OCI-LY7 (cell line): ENCODE data around the gene GDAP2. TPM values are rescaled to one million over a fixed set of nuclear protein-coding genes. Genes with fewer than 3 reads are reported as not detected.

ENCODE experiments used
- BruUV-seq: library from RNA; stranded (reverse); fragments of 400-500 nt; replicated peaks from 2 replicates; lab custom pipeline; 2021; lab: Mats Ljungman, UMichigan
- CTCF ChIA-PET: fragments of 300-600 bp; sonication (Branson Sonifier 250); formaldehyde crosslinking; loops from one replicate; lab custom pipeline; 2022; ENCODE audit warnings: antibody characterized with exemption; ENCODE audit not compliant: unreplicated experiment; lab: Charles Lee
- POLR2A ChIA-PET: fragments of 300-600 bp; sonication (Branson Sonifier 250); formaldehyde crosslinking; loops from one replicate; lab custom pipeline; 2022; ENCODE audit warnings: antibody characterized with exemption; lab: Charles Lee
- DNase-seq: peaks from one replicate; pipeline ENCODE4 v3.0.0-alpha.2; 2015; ENCODE audit warnings: low spot score
- H2AFZ ChIP-seq: fragments of 200-600 bp; sonication (generic), shearing (Covaris generic); 2 replicates; pipeline ENCODE4 v1.6.1; 2014; ENCODE audit warnings: mild to moderate bottlenecking, antibody characterized with exemption, low read length, moderate library complexity
- H3K27ac ChIP-seq: fragments of 200-600 bp; sonication (generic); 2 replicates; pipeline ENCODE4 v1.5.1; 2014; ENCODE audit warnings: mixed run types, low read depth, mild to moderate bottlenecking, moderate library complexity, low read length, inconsistent platforms; ENCODE audit not compliant: poor library complexity, severe bottlenecking
- H3K36me3 ChIP-seq: fragments of 200-600 bp; sonication (generic); 2 replicates; pipeline ENCODE4 v1.6.1; 2014; ENCODE audit warnings: mild to moderate bottlenecking, antibody characterized with exemption, low read length, moderate library complexity, mixed read lengths; ENCODE audit not compliant: insufficient read depth
- H3K4me1 ChIP-seq: fragments of 200-600 bp; sonication (generic); 2 replicates; pipeline ENCODE4 v1.5.1; 2014; ENCODE audit warnings: mild to moderate bottlenecking, low read length; ENCODE audit not compliant: insufficient read depth, poor library complexity, severe bottlenecking
- H3K4me2 ChIP-seq: fragments of 200-600 bp; sonication (generic); 2 replicates; pipeline ENCODE4 v1.6.1; 2014; ENCODE audit warnings: mild to moderate bottlenecking, low read length
- H3K4me3 ChIP-seq: fragments of 200-600 bp; sonication (generic); 2 replicates; pipeline ENCODE4 v1.5.1; 2014; ENCODE audit warnings: mild to moderate bottlenecking, low read depth, low read length; ENCODE audit not compliant: poor library complexity, severe bottlenecking
- H3K79me2 ChIP-seq: fragments of 200-600 bp; sonication (generic); 2 replicates; pipeline ENCODE4 v1.6.1; 2016; ENCODE audit warnings: low read depth, mild to moderate bottlenecking, low read length, moderate library complexity, mixed read lengths; ENCODE audit not compliant: insufficient read depth
- H3K9me2 ChIP-seq: fragments of 200-600 bp; sonication (generic); 2 replicates; pipeline ENCODE4 v1.6.1; 2016; ENCODE audit warnings: mild to moderate bottlenecking, low read length, mixed read lengths; ENCODE audit not compliant: insufficient read depth
- H3K9me3 ChIP-seq: fragments of 200-600 bp; sonication (generic); 2 replicates; pipeline ENCODE4 v1.6.1; 2014; ENCODE audit warnings: mild to moderate bottlenecking, mixed run types, low read length, mixed read lengths
- H4K20me1 ChIP-seq: fragments of 200-600 bp; sonication (generic); 2 replicates; pipeline ENCODE4 v1.6.1; 2014; ENCODE audit warnings: mild to moderate bottlenecking, antibody characterized with exemption, low read length, moderate library complexity, mixed read lengths; ENCODE audit not compliant: insufficient read depth
- EZH2phosphoT487 ChIP-seq: fragments of 200-600 bp; sonication (generic); IDR thresholded peaks from 2 replicates; pipeline ENCODE4 v1.6.1; 2018; ENCODE audit warnings: low read depth, borderline replicate concordance, mild to moderate bottlenecking, mixed run types, antibody characterized with exemption, low read length, moderate library complexity, mixed read lengths
- intact Hi-C: fragments of 100-400 bp; cut with micrococcal nuclease; formaldehyde crosslinking; loops from one replicate; pipeline ENCODE4 v1.10.0; 2022; ENCODE audit not compliant: unreplicated experiment
- total RNA-seq, 2 experiments: library from RNA; depleted of rRNA in 1 of 2; stranded (reverse); fragments of >200 nt in 1 of 2; shearing (Covaris generic) in 1 of 2; gene quantifications; 2 replicates each; pipeline ENCODE4 v1.2.3, GENCODE V29; 2014 to 2022
- TF ChIP-seq, protein P1 (sequence below): fragments of 200-600 bp; sonication (generic); conservative IDR thresholded peaks from 2 replicates; pipeline ENCODE4 v1.5.1; 2014; ENCODE audit warnings: mild to moderate bottlenecking, antibody characterized with exemption, low read length, moderate library complexity, mixed read lengths

The GDAP2 gene
- total RNA-seq, 2 experiments from 2014 or later, result 13.9 to 26.8 TPM

DNA sequence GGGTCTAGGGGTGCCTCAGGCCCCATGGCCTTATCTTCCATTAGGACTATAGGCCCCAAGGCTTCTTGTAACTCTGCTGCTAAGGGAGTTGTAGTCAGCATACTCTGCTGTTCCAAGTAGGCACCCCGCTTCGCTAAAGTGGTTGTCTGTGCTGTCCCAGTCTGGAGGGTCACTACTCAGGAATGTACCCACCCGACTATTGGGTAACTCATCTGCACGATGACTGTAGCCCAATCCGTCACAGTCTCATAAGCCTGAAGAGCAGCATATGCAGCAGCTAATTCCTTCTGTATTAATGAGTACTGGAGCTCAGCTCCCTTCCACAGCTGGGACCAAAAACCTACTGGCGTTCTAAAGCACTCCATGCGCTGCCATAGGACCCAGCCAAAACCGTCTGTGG, 111.0 kb downstream of the GDAP2 start:
- DNase-seq, result no peak
- Histone ChIP-seq H3K36me3 (no peaks in the 10 kb centered on the region), H4K20me1 (no peaks in the 10 kb centered on the region), H3K9me2 (no peaks in the 10 kb centered on the region), H3K27ac (no peak overlapping the region), H3K79me2 (no peaks in the 10 kb centered on the region), H2AFZ (no peak overlapping the region), H3K9me3 (peaks cover 10% of the 10 kb centered on the region; the same call in 1 of the 2 replicates), H3K4me1 (no peaks in the 10 kb centered on the region), H3K4me3 (no peak overlapping the region), H3K4me2 (no peak overlapping the region)
- no TSS peak for BruUV-seq
- intact Hi-C loops, result no loop called here
- CTCF ChIA-PET, result no interaction called here
- POLR2A ChIA-PET, result interaction anchor here (0.9 kb wide), 1 partner anchor 40 kb away, joined by 3 read pairs; no protein-coding TSS in a partner anchor
- TF ChIP-seq, protein P1, sequence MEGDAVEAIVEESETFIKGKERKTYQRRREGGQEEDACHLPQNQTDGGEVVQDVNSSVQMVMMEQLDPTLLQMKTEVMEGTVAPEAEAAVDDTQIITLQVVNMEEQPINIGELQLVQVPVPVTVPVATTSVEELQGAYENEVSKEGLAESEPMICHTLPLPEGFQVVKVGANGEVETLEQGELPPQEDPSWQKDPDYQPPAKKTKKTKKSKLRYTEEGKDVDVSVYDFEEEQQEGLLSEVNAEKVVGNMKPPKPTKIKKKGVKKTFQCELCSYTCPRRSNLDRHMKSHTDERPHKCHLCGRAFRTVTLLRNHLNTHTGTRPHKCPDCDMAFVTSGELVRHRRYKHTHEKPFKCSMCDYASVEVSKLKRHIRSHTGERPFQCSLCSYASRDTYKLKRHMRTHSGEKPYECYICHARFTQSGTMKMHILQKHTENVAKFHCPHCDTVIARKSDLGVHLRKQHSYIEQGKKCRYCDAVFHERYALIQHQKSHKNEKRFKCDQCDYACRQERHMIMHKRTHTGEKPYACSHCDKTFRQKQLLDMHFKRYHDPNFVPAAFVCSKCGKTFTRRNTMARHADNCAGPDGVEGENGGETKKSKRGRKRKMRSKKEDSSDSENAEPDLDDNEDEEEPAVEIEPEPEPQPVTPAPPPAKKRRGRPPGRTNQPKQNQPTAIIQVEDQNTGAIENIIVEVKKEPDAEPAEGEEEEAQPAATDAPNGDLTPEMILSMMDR, result no peak
- no peak for TF ChIP-seq EZH2phosphoT487

DNA sequence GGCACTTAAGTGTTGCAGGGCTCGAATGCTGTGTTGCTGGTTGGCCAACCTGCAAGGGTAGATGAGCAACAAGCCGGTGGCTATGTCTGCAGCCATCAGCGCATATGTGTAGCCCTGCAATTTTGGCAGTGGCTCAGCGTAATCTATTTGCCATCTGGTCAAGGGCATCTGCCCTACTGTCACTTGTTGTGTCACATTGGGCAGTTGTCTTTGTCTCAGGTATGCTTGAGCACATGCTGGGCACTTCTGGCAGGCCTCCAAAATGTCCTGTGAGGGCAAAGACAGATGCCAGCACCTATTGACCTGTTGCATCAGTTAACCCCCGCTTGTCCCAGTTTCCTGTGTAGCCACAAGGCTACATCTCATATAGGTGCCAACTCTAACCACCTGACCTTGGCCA, 111.8 kb downstream of the GDAP2 start:
- Histone ChIP-seq H4K20me1 (no peaks in the 10 kb centered on the region), H3K79me2 (no peaks in the 10 kb centered on the region), H3K27ac (no peak overlapping the region), H3K4me2 (no peak overlapping the region), H3K36me3 (no peaks in the 10 kb centered on the region), H3K4me3 (no peak overlapping the region), H3K4me1 (no peaks in the 10 kb centered on the region), H2AFZ (no peak overlapping the region), H3K9me3 (peaks cover 10% of the 10 kb centered on the region; the same call in 1 of the 2 replicates), H3K9me2 (no peaks in the 10 kb centered on the region)
- TF ChIP-seq, protein P1, result no peak
- no peak for TF ChIP-seq EZH2phosphoT487
- POLR2A ChIA-PET, result no interaction called here
- no TSS peak for BruUV-seq
- DNase-seq, result no peak
- intact Hi-C loops, result no loop called here
- CTCF ChIA-PET, result no interaction called here

DNA sequence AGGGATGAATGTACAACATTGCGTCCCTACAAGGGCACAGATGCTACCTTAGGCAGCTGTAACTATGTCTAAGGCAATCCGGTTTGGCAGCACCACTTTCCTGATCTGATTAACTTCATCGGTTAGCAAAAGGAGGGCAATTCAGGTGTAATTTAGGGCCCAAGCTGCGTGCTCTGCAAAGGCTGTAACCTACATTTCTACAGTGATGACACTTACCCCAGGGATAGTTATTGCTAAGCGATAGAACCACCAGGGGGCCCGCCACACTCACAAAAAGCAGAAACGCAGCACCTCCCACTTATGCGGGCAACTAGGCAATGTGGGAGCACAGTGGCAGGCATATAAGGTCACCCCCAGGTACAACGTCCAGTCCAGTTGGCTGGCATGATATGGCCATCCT, 113.5 kb downstream of the GDAP2 start:
- BruUV-seq, result no TSS peak
- ChIA-PET CTCF (no interaction called here), POLR2A (no interaction called here)
- no peaks in the 10 kb centered on the region for H3K36me3 ChIP-seq
- H3K4me3 ChIP-seq, result no peak overlapping the region
- no peaks in the 10 kb centered on the region for H3K9me3 ChIP-seq
- H3K27ac ChIP-seq, result no peak overlapping the region
- intact Hi-C loops, result no loop called here
- H3K9me2 ChIP-seq, result no peaks in the 10 kb centered on the region
- H3K79me2 ChIP-seq, result no peaks in the 10 kb centered on the region
- peak; percentile 6 for DNase-seq
- no peak overlapping the region for H3K4me2 ChIP-seq
- H3K4me1 ChIP-seq, result no peaks in the 10 kb centered on the region
- TF ChIP-seq, protein P1, result peak; percentile 50; the same call in 1 of the 2 replicates
- TF ChIP-seq EZH2phosphoT487, result no peak
- H4K20me1 ChIP-seq, result no peaks in the 10 kb centered on the region
- no peak overlapping the region for H2AFZ ChIP-seq
